GM20431 (cell line): Measurements from ENCODE around the gene NLGN4X.
"Not testable (repeated sequence)": the region's sequence is repeated elsewhere in the genome, so short reads cannot be mapped to it uniquely, and the experiment has no call there.

Source experiments
- in situ Hi-C: fragments of 300-500 bp; cut with MseI, MboI; formaldehyde crosslinking; loops from one replicate; pipeline ENCODE4 v1.15.0; 2020; ENCODE audit warnings: low sequenced_read_pairs; ENCODE audit not compliant: unreplicated experiment

Gene NLGN4X

GRCh38 chrX:5903586-5904190 is 325.0 kb downstream of the NLGN4X start:
- in situ Hi-C loops = not testable (repeated sequence)

GRCh38 chrX:5898463-5898862 is 330.2 kb downstream of the NLGN4X start:
- in situ Hi-C loops = no loop called here

- in situ Hi-C loops = no loop called here
These were observed 337.3 kb downstream of the NLGN4X start for GRCh38 chrX:5891378-5891777.

- in situ Hi-C loops = no loop called here
These were observed 351.6 kb downstream of the NLGN4X start for GRCh38 chrX:5876984-5877596.

GRCh38 chrX:5870238-5870637 is 358.4 kb downstream of the NLGN4X start:
- in situ Hi-C loops = no loop called here

GRCh38 chrX:5869786-5870185 is 358.9 kb downstream of the NLGN4X start:
- in situ Hi-C loops = no loop called here

- in situ Hi-C loops = no loop called here
These were observed 360.9 kb downstream of the NLGN4X start for GRCh38 chrX:5867778-5868177.

- in situ Hi-C loops = no loop called here
These were observed 371.4 kb downstream of the NLGN4X start for GRCh38 chrX:5857232-5857631.

- in situ Hi-C loops = no loop called here
These were observed 375.7 kb downstream of the NLGN4X start for GRCh38 chrX:5852941-5853340.

- in situ Hi-C loops = no loop called here
These were observed 386.1 kb downstream of the NLGN4X start for GRCh38 chrX:5842601-5843000.
